GM19468 (cell line): Measurements from ENCODE around the gene LHCGR.
"Not testable (repeated sequence)": the region's sequence is repeated elsewhere in the genome, so short reads cannot be mapped to it uniquely, and the experiment has no call there.

Source experiments
- ATAC-seq: cut with Tn5 transposase; IDR thresholded peaks from one replicate; pipeline ENCODE4 v1.9.1; 2021; ENCODE audit warnings: mild to moderate bottlenecking, moderate library complexity, moderate number of reproducible peaks; ENCODE audit not compliant: unreplicated experiment; ENCODE audit errors: extremely low read depth

The LHCGR gene

DNA sequence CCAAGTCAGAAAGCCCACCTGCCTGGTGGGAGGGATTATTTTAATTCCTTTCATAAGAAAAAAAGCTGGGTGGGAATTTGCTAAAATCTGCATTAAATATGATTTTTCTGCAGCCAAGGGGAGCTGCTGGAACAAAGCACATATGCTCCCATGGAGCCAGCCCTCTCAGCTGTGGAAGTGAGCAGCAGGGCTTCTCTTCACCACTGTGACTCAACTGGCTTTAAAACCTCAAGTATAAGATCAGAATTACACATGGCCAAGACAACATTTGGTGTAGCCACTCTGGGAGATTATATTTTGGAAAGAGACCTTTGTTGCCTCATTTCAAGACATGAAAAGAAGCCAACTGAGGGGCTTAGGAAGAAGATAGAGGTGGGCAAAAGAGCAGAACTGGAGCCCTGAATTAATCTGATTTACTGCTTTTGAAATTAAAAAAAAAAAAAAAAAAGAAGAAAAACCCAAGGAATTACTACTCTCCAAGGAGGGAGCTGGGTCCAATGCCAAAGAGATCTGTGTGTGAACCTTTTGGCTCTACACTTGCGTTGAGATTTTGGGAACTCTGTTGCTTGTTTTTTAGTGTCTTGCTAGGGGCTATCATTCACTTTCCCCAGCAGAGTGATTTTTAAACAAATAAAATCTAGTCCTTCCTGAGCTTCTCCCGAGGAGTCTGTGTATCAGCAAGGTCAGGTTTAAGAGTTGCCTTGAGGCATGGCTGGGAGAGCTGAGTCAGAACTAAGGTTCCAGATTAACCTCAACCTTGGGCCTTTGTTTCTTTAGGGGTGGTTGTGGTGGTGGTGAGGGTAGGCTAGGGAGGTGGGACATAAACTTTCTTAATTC lies 6.0 kb downstream of the LHCGR start:
- ATAC-seq, result no peak

DNA sequence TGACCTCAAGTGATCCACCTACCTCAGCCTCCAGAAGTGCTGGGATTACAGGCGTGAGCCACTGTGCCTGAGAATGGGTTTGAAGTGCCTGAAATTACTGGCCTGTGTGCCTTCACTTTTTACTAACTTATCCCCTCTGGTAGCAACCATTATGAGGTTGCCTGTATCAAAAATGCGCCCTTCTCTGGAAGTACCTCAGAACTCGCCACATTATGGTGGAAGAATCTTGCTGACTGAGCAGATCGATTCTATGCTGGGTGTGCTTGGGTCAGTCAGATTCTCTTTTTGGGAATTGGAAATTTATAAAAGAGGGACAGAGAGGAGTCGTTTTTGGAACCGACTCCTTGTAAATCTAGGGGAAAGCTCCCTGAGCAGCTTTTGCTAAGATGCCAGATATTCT lies 8.2 kb downstream of the LHCGR start:
- no peak for ATAC-seq

- not testable (repeated sequence) for ATAC-seq
Observed at GRCh38 chr2:48739236-48739635, 16.3 kb downstream of the LHCGR start.

DNA sequence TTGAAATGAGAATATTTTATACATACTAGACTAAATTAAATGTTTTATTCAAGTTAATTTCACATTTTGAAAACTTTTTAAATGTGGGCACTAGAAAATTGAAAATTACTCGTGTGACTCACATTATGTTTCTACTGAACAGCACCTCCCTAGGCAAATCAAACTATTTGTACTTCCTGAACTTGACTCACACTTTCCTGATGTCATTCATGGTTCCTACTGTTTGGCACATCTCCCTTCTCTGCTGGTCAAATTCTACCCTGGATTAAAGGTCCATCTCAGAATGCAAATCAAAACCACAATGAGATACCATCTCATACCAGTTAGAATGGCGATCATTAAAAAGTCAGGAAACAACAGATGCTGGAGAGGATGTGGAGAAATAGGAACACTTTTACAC lies 16.7 kb downstream of the LHCGR start:
- no peak for ATAC-seq

DNA sequence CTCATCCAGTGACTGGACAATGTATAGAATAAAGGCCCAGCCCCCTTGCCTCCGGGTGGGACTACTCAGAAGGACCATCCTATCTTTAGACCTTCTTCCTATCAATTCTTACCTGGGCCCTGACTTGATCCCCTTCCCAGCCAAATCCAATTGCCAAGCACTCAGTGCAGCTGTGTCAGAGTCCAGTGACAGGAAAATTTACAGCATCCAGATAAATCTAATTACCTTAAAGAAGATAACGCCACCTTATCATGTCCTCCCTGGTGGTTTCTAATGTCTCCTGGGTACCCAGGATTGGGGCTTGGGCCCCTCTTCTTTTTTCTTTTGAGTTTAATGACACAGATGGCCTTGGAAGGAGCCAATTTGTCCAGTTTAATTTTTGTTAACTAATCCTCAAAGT lies 19.3 kb downstream of the LHCGR start:
- no peak for ATAC-seq

DNA sequence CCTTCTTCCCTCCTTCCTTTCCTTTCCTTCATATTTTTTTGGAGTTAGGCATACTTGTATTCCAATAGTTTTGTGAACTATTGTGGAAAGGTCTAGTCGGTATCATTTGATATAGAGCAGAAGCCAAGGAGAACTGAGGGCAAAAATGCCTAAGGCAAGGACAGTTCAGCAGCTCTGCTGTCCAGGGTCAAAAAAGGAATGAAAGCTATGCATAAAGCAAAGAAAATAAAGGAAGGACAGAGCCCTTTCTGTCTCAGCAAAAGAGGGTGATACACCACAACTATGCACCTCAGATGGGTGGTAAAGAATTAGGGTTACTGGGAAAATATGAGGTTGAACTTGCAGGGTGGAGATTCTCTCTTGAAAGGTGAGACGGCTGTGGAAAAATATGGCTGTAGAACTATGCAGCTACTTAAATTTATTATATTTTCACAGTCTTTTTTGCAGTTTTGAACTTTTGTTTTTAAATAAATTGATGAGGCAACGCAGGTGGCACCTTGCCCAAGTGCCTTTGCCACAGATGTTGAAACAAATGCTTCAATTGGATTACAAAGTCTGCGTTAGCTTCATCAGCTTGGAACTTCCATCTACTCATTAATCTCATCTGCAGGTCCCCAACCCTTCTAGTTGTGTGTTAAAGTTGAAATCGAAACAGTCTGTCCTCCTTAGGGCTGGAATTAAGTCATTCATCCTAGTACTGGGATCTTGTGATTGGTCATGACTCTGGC lies 20.8 kb downstream of the LHCGR start:
- ATAC-seq, result no peak

DNA sequence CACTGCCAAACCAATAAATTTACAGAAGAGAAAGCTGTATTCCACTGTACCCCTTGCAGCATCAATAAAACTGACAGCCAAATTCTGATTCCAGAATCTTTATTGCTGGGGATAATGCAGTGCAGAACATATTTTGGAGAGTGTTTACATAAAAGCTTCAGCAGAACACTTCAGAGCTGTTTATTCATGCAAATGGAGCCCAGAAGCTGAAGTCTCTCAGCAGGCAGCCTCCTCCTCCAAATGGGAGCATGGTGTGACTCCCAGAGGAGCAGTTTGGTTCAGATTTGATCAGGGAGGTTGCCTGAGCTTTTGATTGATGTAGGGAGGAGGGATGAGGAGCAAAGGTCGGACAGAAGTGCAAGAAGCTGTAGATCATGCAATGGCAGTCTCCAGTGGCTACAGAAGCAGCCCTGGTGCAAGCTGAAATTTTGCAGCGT lies 22.4 kb downstream of the LHCGR start:
- ATAC-seq, result no peak

DNA sequence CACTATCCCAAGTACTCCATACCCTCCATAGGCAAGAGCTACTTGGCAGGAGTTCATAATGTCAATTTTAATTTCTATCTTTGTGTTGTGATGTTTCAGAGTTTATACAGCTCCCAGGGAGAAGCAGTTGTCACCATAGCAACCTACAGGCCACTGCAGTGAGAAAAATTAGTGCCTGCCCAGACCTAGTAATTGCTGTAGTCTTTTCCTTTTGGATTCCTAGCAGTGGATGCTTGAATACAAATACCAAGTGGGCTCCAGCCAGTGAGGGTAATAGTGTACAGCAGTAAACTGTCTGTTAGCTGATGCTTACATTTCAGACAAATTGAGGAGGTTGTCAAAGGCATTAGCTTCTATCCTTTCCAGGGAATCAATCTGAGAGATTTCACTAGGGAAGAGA lies 26.7 kb downstream of the LHCGR start:
- no peak for ATAC-seq

DNA sequence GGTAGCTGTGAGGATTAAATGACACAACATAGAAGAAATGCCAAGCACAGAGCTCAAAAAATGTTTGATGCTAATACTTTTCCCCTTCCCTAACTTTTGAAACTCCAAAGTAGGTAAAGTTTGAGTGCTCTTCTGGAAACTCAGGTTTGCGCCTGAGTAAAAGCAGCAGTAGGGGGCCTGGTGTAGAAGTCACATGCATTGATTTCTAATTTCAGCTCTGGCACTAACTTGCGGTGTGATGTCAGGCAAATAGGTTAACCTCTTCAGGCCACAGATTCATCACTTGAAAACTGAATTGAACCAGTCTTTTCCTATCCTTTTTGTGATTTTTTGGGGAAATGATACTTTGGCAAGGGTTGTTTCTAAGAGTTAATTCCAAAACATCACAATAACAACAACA lies 27.2 kb downstream of the LHCGR start:
- no peak for ATAC-seq

DNA sequence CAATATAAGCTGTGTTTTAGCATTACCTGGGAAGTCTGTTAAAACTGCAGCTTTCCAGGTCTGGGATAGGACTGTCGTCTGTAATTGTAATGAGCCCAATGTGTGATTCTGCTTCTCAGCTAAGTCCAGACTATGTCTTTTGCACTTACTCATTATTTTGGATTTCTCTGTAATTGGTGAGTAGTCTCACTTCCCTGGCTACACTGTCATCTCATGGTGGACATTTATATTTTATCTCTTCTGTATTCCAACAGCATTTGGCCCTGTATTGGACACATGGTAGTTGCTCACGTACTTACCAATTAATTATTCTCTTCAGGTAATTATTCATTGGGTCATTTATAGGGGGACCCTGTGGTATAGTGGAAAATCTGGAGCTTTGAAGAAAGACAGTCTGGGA lies 28.0 kb downstream of the LHCGR start:
- no peak for ATAC-seq

DNA sequence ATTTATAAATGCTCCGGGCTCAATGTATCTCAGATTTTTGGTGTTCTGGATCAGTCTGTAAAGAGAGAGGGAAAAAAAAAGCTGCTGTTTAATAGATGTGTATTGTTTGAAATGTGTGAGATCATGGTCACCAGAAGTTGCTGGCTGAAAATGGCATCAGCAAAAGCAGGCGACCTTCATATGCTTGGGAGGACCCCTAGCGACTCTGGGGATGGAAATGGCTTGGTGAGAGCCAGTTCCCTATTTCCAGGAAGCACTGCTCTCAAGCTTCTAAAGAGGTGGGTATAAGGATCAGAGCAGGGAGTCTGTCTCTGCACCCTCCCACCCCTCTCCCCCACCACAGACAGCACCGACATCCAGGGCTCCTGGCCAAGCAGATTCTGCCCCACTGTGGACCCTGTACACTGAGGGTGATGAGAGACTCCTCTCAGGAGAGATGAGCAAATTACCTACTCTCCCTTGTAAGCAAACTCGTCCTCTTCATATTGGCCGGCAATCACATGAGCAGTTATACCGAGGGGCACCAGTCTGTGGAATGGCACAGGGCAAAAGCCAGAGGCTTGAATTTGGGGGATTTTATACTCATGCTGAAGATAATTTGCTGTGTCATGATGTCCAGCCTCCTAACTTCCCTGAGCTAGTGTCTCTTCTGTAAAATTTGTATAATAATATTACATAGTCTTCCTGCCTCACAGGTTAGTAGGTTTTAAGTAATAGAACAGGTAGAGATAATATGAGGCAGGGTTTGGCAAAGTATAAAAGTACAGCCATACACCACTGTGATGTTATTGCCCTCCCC lies 29.6 kb downstream of the LHCGR start:
- no peak for ATAC-seq

DNA sequence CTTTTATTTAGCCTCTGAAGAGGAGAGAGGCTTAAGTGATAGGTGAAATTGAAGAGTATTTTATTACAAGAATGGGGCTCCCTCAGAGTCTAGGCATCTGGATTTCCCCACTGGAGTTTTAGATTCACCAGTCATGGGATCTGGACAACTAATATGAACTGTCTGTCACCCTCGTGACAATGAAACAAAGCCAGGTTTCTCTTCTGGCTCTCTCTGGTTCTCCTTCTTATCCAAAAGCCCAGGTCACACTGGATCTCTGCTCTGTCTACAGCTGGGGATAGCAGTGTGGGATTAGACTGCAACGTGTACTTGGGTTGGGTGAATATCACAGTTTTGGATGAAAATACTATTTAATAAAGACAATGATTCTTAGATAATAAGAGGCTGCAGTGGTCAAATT lies 31.2 kb downstream of the LHCGR start:
- ATAC-seq, result no peak

DNA sequence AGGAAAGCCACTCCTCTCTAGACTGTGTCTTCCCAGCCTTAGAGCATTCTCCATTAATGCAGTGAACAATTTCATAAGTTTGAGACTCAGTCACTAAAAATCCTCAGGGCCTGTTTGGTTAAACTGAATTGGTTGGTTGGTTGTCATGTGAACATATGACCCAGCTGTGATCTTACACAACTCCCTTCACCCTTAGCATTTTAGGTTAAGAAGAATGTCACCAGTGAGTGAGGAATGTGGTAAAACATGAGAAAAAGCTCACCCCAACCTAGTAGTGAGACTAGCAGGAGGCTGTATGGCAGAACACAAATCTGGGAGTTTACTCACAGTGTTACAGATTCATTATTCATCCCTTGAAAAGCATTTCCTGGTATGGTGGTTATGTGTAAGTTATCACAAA lies 32.4 kb downstream of the LHCGR start:
- no peak for ATAC-seq

DNA sequence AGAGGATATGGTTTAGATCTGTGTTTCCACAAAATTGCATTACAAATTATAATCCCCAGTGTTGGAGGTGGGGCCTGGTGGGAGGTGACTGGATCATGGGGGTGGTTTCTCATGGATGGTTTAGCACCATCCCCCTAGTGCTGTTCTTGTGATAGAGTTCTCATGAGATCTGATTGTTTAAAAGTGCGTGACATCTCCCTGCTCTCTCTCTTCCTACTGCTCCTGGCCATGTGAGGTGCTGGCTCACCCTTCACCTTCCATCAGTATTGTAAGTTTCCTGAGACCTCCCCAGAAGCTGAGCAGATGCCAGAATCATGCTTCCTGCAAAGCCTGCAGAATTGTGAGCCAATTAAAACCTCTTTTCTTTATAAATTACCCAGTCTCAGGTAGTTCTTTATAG lies 33.1 kb downstream of the LHCGR start:
- no peak for ATAC-seq

DNA sequence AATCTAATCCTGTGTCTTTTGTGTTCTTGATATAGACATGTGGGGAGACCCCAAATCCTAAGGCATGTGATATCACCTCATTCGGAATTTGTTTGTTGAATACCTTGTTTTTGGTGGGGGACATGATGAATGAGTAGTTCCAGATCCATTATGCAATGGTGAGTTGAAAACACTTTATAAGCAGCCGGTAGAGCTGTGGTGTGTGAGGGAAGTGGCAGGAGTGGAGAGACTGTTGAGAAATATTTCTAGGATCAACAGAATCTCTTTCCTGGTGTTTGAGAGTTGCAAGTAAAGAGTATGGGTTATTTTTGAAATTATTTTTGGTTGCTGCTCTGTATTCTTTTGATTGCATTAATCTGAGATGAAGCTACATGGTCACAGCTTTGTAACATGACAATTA lies 34.4 kb downstream of the LHCGR start:
- no peak for ATAC-seq

GRCh38 chr2:48719480-48720177 lies 35.9 kb downstream of the LHCGR start:
- no peak for ATAC-seq

DNA sequence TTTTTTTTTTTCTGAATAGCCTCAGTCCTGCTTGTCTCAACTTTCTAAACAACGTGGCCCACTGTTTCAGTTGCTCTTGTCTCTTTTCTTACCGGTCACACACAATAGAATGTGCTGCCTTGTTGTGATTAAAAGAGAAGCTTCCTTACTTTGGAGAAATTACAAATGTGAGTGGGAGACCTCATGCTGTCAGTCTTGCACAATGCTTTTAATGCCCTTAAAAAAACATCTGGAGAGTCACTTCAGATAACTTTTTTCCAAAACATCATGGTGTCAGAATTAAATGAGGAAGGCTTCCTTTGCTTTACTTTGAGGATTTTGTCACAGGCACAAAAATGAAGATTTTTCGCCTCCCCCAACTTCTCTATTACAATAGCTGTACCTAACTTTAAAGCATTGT lies 37.7 kb downstream of the LHCGR start:
- ATAC-seq, result no peak

GRCh38 chr2:48715956-48716355 lies 39.6 kb downstream of the LHCGR start:
- ATAC-seq, result no peak

DNA sequence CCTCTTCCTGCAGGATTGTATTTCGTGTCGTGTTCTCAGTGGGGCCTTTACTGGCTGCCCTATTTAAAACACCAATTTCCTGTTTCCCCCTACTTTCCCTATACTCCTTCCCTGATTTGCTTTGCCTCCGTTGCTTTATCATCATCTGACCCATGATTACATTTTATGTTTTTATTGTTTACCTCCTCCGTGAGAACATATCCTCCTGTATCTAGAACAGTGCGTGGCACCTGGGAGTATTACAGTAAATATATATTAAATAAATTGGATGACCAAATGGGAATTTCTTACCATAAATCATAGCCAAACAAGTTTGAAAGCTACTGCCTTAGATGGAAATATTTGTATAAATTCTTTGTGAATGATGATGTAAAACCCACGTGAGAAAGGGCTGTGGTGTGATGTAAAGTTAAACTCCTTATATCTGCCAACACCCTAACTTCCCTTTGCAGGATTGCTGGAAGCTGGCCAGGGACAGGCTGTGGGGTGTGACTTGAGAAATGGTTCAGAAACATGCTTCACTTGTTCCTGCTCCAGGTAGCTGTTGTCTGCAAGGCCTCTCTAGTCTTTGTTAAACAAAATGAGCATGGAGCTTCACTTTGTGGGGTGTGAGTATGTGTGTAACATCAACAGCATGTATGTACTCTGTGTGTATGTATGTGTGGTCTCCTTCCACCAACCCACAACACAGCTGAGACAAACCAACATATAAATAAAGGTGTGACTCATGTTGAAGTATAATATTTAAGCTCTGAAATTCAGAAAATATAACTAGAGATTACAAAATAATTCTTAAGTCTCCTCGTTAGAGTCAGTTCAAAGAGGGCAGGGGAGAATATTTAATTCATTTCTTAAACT lies 40.3 kb downstream of the LHCGR start:
- no peak for ATAC-seq
